ENCODE measurements around the gene ASF1A.
"Not testable (repeated sequence)": the region's sequence is repeated elsewhere in the genome, so short reads cannot be mapped to it uniquely, and the experiment has no call there.

Gene ASF1A

GRCh38 chr6:118893807-118894424 lies at the start of gene ASF1A:
Gene ASF1A, plus strand, starts transcription at chr6:118894152. Its CDS starts 262 bp downstream, at chr6:118894414.
- TF ChIP-seq GATA1 (IDR thresholded peaks at IDR 0.05; ENCODE audit: low read depth, low read length) (no peak), POLR2A (IDR thresholded peaks at IDR 0.05; ENCODE audit: low read length) (peak; percentile 97)
- DNase-seq = peak; percentile 98

GRCh38 chr6:118844915-118845314 lies 49.0 kb upstream of the ASF1A start:
- TF ChIP-seq POLR2A (IDR thresholded peaks at IDR 0.05; ENCODE audit: low read length) (no peak), GATA1 (IDR thresholded peaks at IDR 0.05; ENCODE audit: low read depth, low read length) (no peak)
- no peak for DNase-seq

- no peak for DNase-seq
- TF ChIP-seq POLR2A (IDR thresholded peaks at IDR 0.05; ENCODE audit: low read length) (no peak), GATA1 (IDR thresholded peaks at IDR 0.05; ENCODE audit: low read depth, low read length) (no peak)
Measured at GRCh38 chr6:118853408-118853807, 40.5 kb upstream of the ASF1A start.

DNA sequence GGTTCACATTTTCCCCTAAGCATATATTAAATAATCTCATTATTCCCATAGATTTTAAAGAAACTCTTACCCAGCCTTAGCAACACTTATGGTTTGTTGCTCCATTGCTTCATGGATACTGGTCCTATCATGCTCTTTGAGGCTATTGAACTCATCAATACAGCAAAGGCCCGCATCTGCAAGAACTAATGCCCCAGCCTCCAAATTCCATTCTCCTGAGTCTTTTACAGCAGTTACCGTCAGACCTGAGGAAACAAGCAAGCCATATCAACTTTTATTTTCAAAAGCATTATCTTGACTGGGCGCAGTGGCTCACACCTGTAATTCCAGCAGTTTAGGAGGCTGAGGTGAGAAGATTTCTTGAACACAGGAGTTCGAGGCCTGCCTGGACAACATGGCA lies 37.7 kb upstream of the ASF1A start:
- DNase-seq = no peak
- TF ChIP-seq POLR2A (IDR thresholded peaks at IDR 0.05; ENCODE audit: low read length) = no peak
- no peak for TF ChIP-seq GATA1 (IDR thresholded peaks at IDR 0.05; ENCODE audit: low read depth, low read length)

- TF ChIP-seq GATA1 (IDR thresholded peaks at IDR 0.05; ENCODE audit: low read depth, low read length) = no peak
- no peak for TF ChIP-seq POLR2A (IDR thresholded peaks at IDR 0.05; ENCODE audit: low read length)
- DNase-seq = no peak
Measured at GRCh38 chr6:118859517-118860064, 34.4 kb upstream of the ASF1A start.

GRCh38 chr6:118860363-118860762 lies 33.6 kb upstream of the ASF1A start:
- TF ChIP-seq GATA1 (IDR thresholded peaks at IDR 0.05; ENCODE audit: low read depth, low read length) = no peak
- no peak for TF ChIP-seq POLR2A (IDR thresholded peaks at IDR 0.05; ENCODE audit: low read length)
- DNase-seq = no peak

GRCh38 chr6:118860880-118861279 lies 33.1 kb upstream of the ASF1A start:
- TF ChIP-seq POLR2A (IDR thresholded peaks at IDR 0.05; ENCODE audit: low read length) = no peak
- no peak for TF ChIP-seq GATA1 (IDR thresholded peaks at IDR 0.05; ENCODE audit: low read depth, low read length)
- no peak for DNase-seq

- no peak for DNase-seq
- TF ChIP-seq GATA1 (IDR thresholded peaks at IDR 0.05; ENCODE audit: low read depth, low read length) (no peak), POLR2A (IDR thresholded peaks at IDR 0.05; ENCODE audit: low read length) (no peak)
Measured at GRCh38 chr6:118862443-118862842, 31.5 kb upstream of the ASF1A start.

GRCh38 chr6:118864341-118865099 lies 29.4 kb upstream of the ASF1A start:
- TF ChIP-seq GATA1 (IDR thresholded peaks at IDR 0.05; ENCODE audit: low read depth, low read length) = no peak
- peak; percentile 34 for TF ChIP-seq POLR2A (IDR thresholded peaks at IDR 0.05; ENCODE audit: low read length)
- no peak for DNase-seq

DNA sequence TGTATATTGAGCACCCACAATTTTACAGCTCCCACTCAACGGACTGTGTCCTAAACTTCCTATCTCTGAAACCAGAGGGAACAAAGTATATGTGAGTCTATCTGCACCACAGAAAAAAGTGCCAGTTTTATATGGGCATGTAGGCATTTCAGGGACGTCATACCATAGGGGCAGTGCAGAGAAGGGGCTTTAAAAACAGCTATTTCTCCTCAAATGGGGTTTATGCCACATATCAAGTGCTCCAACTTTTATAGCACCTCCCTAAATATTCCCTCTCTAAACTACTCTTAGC lies 28.9 kb upstream of the ASF1A start:
- no peak for DNase-seq
- TF ChIP-seq POLR2A (IDR thresholded peaks at IDR 0.05; ENCODE audit: low read length) = no peak
- no peak for TF ChIP-seq GATA1 (IDR thresholded peaks at IDR 0.05; ENCODE audit: low read depth, low read length)

DNA sequence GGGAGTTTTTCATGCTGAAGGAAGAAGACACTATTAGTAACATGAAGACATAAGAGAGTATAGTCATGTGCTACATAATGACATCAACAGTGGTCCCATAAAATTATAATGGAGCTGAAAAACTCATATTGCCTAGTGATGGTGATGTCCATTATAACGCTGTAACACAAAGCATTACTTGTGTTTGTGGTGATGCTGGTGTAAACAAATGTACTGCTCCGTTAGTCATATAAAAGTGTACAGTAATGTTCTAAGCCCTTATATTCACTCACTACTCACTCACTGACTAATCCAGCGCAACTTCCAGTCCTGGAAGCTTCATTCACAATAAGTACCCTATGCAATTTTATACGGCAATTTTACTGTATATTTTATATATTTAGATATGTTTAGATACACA lies 26.8 kb upstream of the ASF1A start:
- TF ChIP-seq POLR2A (IDR thresholded peaks at IDR 0.05; ENCODE audit: low read length) (no peak), GATA1 (IDR thresholded peaks at IDR 0.05; ENCODE audit: low read depth, low read length) (no peak)
- DNase-seq = no peak

- not testable (repeated sequence) for DNase-seq
Measured at GRCh38 chr6:118868901-118869300, 25.1 kb upstream of the ASF1A start.

GRCh38 chr6:118869350-118869749 lies 24.6 kb upstream of the ASF1A start:
- TF ChIP-seq POLR2A (IDR thresholded peaks at IDR 0.05; ENCODE audit: low read length) = no peak
- no peak for TF ChIP-seq GATA1 (IDR thresholded peaks at IDR 0.05; ENCODE audit: low read depth, low read length)
- DNase-seq = no peak

- no peak for TF ChIP-seq POLR2A (IDR thresholded peaks at IDR 0.05; ENCODE audit: low read length)
- no peak for TF ChIP-seq GATA1 (IDR thresholded peaks at IDR 0.05; ENCODE audit: low read depth, low read length)
- DNase-seq = no peak
Measured at GRCh38 chr6:118869894-118870589, 23.9 kb upstream of the ASF1A start.

All from erythroblast (primary cell).